ENCODE results near the gene COBL.

Gene COBL

DNA sequence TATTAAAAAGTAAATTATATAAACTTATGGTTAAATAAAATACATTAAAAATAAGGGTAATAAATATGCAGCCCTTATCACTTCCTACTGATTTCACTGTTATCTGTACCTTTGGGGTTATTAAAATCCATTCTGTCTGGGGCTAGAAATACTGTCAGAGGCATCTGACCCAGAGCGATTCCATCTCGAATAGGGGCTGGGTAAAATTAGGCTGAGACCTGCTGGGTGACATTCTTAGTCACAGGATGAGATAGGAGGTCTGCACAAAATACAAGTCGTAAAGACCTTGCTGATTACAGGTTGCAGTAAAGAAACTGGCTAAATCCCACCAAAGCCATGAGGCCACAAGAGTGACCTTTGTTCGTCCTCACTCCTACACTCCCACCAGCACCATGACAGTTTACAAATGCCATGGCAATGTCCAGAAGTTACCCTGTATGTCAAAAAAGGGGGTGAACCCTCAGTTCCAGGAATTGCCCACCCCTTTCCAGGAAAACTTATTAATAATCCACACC, 77.6 kb downstream of the COBL start:
- Histone ChIP-seq H3K9me3 (ENCODE audit: control insufficient read depth, low read length) (no peaks in the 10 kb centered on the region), H3K27ac (peak overlapping the region; percentile 34), H3K36me3 (ENCODE audit: control insufficient read depth, insufficient read depth, low read length) (no peaks in the 10 kb centered on the region), H3K79me2 (peaks cover 62% of the 10 kb centered on the region), H3K4me3 (ENCODE audit: low read depth, low read length) (no peak overlapping the region), H3K4me1 (peaks cover 50% of the 10 kb centered on the region), H3K9ac (no peak overlapping the region), H3K27me3 (ENCODE audit: control insufficient read depth, insufficient read depth, low read length) (no peaks in the 10 kb centered on the region), H2AFZ (no peak overlapping the region), H3K4me2 (ENCODE audit: low read length) (no peak overlapping the region)
- TF ChIP-seq, protein P1, sequence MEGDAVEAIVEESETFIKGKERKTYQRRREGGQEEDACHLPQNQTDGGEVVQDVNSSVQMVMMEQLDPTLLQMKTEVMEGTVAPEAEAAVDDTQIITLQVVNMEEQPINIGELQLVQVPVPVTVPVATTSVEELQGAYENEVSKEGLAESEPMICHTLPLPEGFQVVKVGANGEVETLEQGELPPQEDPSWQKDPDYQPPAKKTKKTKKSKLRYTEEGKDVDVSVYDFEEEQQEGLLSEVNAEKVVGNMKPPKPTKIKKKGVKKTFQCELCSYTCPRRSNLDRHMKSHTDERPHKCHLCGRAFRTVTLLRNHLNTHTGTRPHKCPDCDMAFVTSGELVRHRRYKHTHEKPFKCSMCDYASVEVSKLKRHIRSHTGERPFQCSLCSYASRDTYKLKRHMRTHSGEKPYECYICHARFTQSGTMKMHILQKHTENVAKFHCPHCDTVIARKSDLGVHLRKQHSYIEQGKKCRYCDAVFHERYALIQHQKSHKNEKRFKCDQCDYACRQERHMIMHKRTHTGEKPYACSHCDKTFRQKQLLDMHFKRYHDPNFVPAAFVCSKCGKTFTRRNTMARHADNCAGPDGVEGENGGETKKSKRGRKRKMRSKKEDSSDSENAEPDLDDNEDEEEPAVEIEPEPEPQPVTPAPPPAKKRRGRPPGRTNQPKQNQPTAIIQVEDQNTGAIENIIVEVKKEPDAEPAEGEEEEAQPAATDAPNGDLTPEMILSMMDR (IDR thresholded peaks at IDR 0.05) = no peak

- Histone ChIP-seq H3K36me3 (ENCODE audit: control insufficient read depth, insufficient read depth, low read length) (no peaks in the 10 kb centered on the region), H2AFZ (no peak overlapping the region), H3K4me1 (peaks cover 50% of the 10 kb centered on the region), H3K9me3 (ENCODE audit: control insufficient read depth, low read length) (no peaks in the 10 kb centered on the region), H3K9ac (no peak overlapping the region), H3K79me2 (peaks cover 48% of the 10 kb centered on the region), H3K27ac (no peak overlapping the region), H3K4me3 (ENCODE audit: low read depth, low read length) (no peak overlapping the region), H3K27me3 (ENCODE audit: control insufficient read depth, insufficient read depth, low read length) (no peaks in the 10 kb centered on the region), H3K4me2 (ENCODE audit: low read length) (no peak overlapping the region)
- TF ChIP-seq, protein P1 (IDR thresholded peaks at IDR 0.05) = no peak
Measured at GRCh38 chr7:51237446-51238133, 79.0 kb downstream of the COBL start.

GRCh38 chr7:51236470-51237132, 80.0 kb downstream of the COBL start:
- Histone ChIP-seq H3K9me3 (ENCODE audit: control insufficient read depth, low read length) (no peaks in the 10 kb centered on the region), H3K4me1 (peaks cover 54% of the 10 kb centered on the region), H3K36me3 (ENCODE audit: control insufficient read depth, insufficient read depth, low read length) (no peaks in the 10 kb centered on the region), H3K9ac (no peak overlapping the region), H3K4me2 (ENCODE audit: low read length) (no peak overlapping the region), H3K4me3 (ENCODE audit: low read depth, low read length) (no peak overlapping the region), H3K79me2 (peaks cover 45% of the 10 kb centered on the region), H3K27ac (peak overlapping the region; percentile 93), H3K27me3 (ENCODE audit: control insufficient read depth, insufficient read depth, low read length) (no peaks in the 10 kb centered on the region), H2AFZ (no peak overlapping the region)
- TF ChIP-seq, protein P1 (IDR thresholded peaks at IDR 0.05) = no peak

DNA sequence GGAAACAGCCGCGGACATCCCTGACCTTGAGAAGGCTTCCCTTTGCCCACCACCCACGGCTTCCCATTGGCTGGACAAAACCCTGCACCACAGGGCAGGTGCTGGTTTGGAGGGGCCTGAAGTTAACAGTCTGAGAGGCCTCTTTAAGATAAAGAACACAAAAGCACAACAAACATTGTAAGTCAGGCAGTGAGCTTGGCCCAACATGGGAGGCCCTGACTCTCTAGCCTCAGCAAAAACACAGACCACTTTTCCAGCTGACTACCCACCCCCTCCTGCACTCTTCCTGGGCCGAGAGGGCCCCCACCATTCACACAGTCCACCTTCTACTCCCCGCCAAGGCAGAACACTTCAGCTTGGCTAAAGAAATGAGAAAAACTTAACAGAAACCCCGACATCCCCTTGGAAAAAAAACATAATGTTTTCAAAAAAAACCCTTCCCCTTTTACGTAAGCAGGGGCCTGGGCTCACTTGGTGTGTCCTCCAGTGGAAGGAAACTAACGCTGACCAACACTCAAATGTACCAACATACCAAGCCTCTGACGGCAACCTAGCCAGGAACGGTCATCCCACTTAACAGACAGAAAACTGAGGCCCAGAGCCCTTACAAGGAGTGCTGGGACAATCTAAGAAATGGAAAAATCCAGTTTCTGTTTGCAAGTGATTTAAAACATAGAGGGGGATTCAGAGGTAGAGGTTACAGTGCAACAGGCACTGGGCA, 80.9 kb downstream of the COBL start:
- H2AFZ ChIP-seq = peak overlapping the region; percentile 22
- TF ChIP-seq, protein P1 (IDR thresholded peaks at IDR 0.05) = no peak
- no peak overlapping the region for H3K9ac ChIP-seq
- no peaks in the 10 kb centered on the region for H3K27me3 ChIP-seq (ENCODE audit: control insufficient read depth, insufficient read depth, low read length)
- H3K79me2 ChIP-seq = peaks cover 38% of the 10 kb centered on the region
- H3K4me2 ChIP-seq (ENCODE audit: low read length) = no peak overlapping the region
- H3K9me3 ChIP-seq (ENCODE audit: control insufficient read depth, low read length) = no peaks in the 10 kb centered on the region
- H3K4me1 ChIP-seq = peaks cover 62% of the 10 kb centered on the region
- peak overlapping the region; percentile 93 for H3K27ac ChIP-seq
- H3K4me3 ChIP-seq (ENCODE audit: low read depth, low read length) = no peak overlapping the region
- no peaks in the 10 kb centered on the region for H3K36me3 ChIP-seq (ENCODE audit: control insufficient read depth, insufficient read depth, low read length)
